Measurements from ENCODE around the gene RNASE2.
"Not testable (repeated sequence)": the region's sequence is repeated elsewhere in the genome, so short reads cannot be mapped to it uniquely, and the experiment has no call there.

RNASE2 gene

GRCh38 chr14:20954736-20955537 is at the start of gene RNASE2:
Gene RNASE2 (plus strand): TSS chr14:20955487. CDS start chr14:20955772, 285 bp downstream.
- not testable (repeated sequence) for FAIRE-seq; DNase-seq (ENCODE audit: low spot score)

- DNase-seq (ENCODE audit: low spot score) (no peak), FAIRE-seq (no peak)
These were observed 49.6 kb upstream of the RNASE2 start for GRCh38 chr14:20905676-20906075.

- no peak for DNase-seq (ENCODE audit: low spot score)
- FAIRE-seq, result no peak
These were observed 48.1 kb upstream of the RNASE2 start for GRCh38 chr14:20907214-20907613.

- DNase-seq (ENCODE audit: low spot score); FAIRE-seq: not testable (repeated sequence)
These were observed 44.5 kb upstream of the RNASE2 start for GRCh38 chr14:20910822-20911221.

- DNase-seq (ENCODE audit: low spot score), result not testable (repeated sequence)
- FAIRE-seq, result peak; percentile 30
These were observed 36.1 kb upstream of the RNASE2 start for GRCh38 chr14:20919038-20919756.

GRCh38 chr14:20923766-20924297 is 31.5 kb upstream of the RNASE2 start:
- FAIRE-seq, result peak; percentile 94
- not testable (repeated sequence) for DNase-seq (ENCODE audit: low spot score)

GRCh38 chr14:20934148-20934762 is 21.0 kb upstream of the RNASE2 start:
- no peak for FAIRE-seq
- DNase-seq (ENCODE audit: low spot score), result peak; percentile 48

GRCh38 chr14:20935303-20935984 is 19.8 kb upstream of the RNASE2 start:
- FAIRE-seq (peak; percentile 96), DNase-seq (ENCODE audit: low spot score) (no peak)

GRCh38 chr14:20945146-20945545 is 10.1 kb upstream of the RNASE2 start:
- peak; percentile 73 for FAIRE-seq
- not testable (repeated sequence) for DNase-seq (ENCODE audit: low spot score)

GRCh38 chr14:20946707-20947106 is 8.6 kb upstream of the RNASE2 start:
- peak; percentile 17 for FAIRE-seq
- not testable (repeated sequence) for DNase-seq (ENCODE audit: low spot score)

- FAIRE-seq, result not testable (repeated sequence)
These were observed 219 bp downstream of the RNASE2 start for GRCh38 chr14:20955538-20955873.

GRCh38 chr14:20956376-20956976 is 1.2 kb downstream of the RNASE2 start:
- DNase-seq (ENCODE audit: low spot score) (no peak), FAIRE-seq (no peak)

More at GRCh38 chr14:20955538-20955873, 219 bp downstream of the RNASE2 start:
- DNase-seq (ENCODE audit: low spot score), result not testable (repeated sequence)

GRCh38 chr14:20958946-20959345 is 3.7 kb downstream of the RNASE2 start:
- FAIRE-seq; DNase-seq (ENCODE audit: low spot score): not testable (repeated sequence)

- peak; percentile 52 for FAIRE-seq
- no peak for DNase-seq (ENCODE audit: low spot score)
These were observed 14.0 kb downstream of the RNASE2 start for GRCh38 chr14:20969336-20969735.

- FAIRE-seq, result no peak
- no peak for DNase-seq (ENCODE audit: low spot score)
These were observed 15.3 kb downstream of the RNASE2 start for GRCh38 chr14:20970647-20970982.

GRCh38 chr14:20970983-20971704 is 15.9 kb downstream of the RNASE2 start:
- DNase-seq (ENCODE audit: low spot score), result peak; percentile 97
- peak; percentile 99 for FAIRE-seq

GRCh38 chr14:20971705-20972021 is 16.4 kb downstream of the RNASE2 start:
- DNase-seq (ENCODE audit: low spot score), result no peak
- FAIRE-seq, result no peak

GRCh38 chr14:20973501-20973900 is 18.2 kb downstream of the RNASE2 start:
- DNase-seq (ENCODE audit: low spot score) (no peak), FAIRE-seq (peak; percentile 66)

GRCh38 chr14:20976291-20976690 is 21.0 kb downstream of the RNASE2 start:
- FAIRE-seq (no peak), DNase-seq (ENCODE audit: low spot score) (no peak)

GRCh38 chr14:20978687-20979086 is 23.4 kb downstream of the RNASE2 start:
- FAIRE-seq (no peak), DNase-seq (ENCODE audit: low spot score) (no peak)

Data from urothelium cell line (cell line).